Muscle of leg (tissue), 11 donors: Measurements from ENCODE around the gene UGT1A6. TPM values are rescaled to one million over a fixed set of nuclear protein-coding genes. Genes with fewer than 3 reads are reported as not detected.

Experiments
- DNase-seq: peaks from one replicate; pipeline ENCODE4 v3.0.0; 2013
- H3K27ac ChIP-seq: one replicate; pipeline ENCODE4 v1.5.1; 2013; ENCODE audit warnings: mild to moderate bottlenecking, low read length, control low read depth
- H3K27me3 ChIP-seq: one replicate; pipeline ENCODE4 v1.6.1; 2013; ENCODE audit warnings: low read length; ENCODE audit not compliant: control insufficient read depth, insufficient read depth
- H3K36me3 ChIP-seq: one replicate; pipeline ENCODE4 v1.6.1; 2013; ENCODE audit warnings: low read length; ENCODE audit not compliant: control insufficient read depth, insufficient read depth
- H3K4me1 ChIP-seq: one replicate; pipeline ENCODE4 v1.6.1; 2013; ENCODE audit warnings: low read length; ENCODE audit not compliant: control insufficient read depth, insufficient read depth
- H3K4me3 ChIP-seq: one replicate; pipeline ENCODE4 v1.5.1; 2013; ENCODE audit warnings: low read length, control low read depth
- H3K9me3 ChIP-seq: replicated peaks from 2 replicates; pipeline ENCODE4 v1.6.1; 2013; ENCODE audit warnings: low read depth, low read length; ENCODE audit not compliant: control insufficient read depth
- WGBS: methylation state at CpG from one replicate; pipeline ENCODE4 v1.1.5; 2013; ENCODE audit warnings: missing lambda C conversion rate; ENCODE audit not compliant: insufficient coverage; 5-methylcytosine and 5-hydroxymethylcytosine counted together
- polyA plus RNA-seq, 8 donors: library from polyadenylated mRNA; unstranded; fragments of 120-200 nt; gene quantifications; one replicate each; pipeline versions ENCODE4 v1.2.1 to v1.2.3, GENCODE V29; 2013; ENCODE audit warnings: inconsistent platforms in 1 of 8, low replicate concordance in 1 of 8; ENCODE audit not compliant: insufficient read length in 8 of 8, insufficient read depth in 1 of 8
- total RNA-seq: library from RNA; stranded (reverse); fragments of 120-200 nt; gene quantifications from one replicate; pipeline ENCODE4 v1.2.4, GENCODE V29; 2013

Gene UGT1A6
- total and polyA plus RNA-seq, 9 donors: 0.16 TPM; not detected in 8

- H3K4me1 ChIP-seq: no peaks in the 10 kb centered on the region
- 72% methylated on average over 11 of the region's 17 CpGs for WGBS
- DNase-seq: no peak
- H3K36me3 ChIP-seq: no peaks in the 10 kb centered on the region
- H3K27me3 ChIP-seq: no peaks in the 10 kb centered on the region
- H3K27ac ChIP-seq: no peak overlapping the region
- no peaks in the 10 kb centered on the region for H3K9me3 ChIP-seq
- no peak overlapping the region for H3K4me3 ChIP-seq
These were observed 126.2 kb downstream of the UGT1A6 start for GRCh38 chr2:233818639-233819621.

GRCh38 chr2:233819884-233820773 is 127.4 kb downstream of the UGT1A6 start:
- H3K27me3 ChIP-seq: no peaks in the 10 kb centered on the region
- DNase-seq: no peak
- 73% methylated on average over 14 of the region's 18 CpGs for WGBS
- H3K9me3 ChIP-seq: no peaks in the 10 kb centered on the region
- no peak overlapping the region for H3K4me3 ChIP-seq
- no peak overlapping the region for H3K27ac ChIP-seq
- no peaks in the 10 kb centered on the region for H3K36me3 ChIP-seq
- no peaks in the 10 kb centered on the region for H3K4me1 ChIP-seq

- no peaks in the 10 kb centered on the region for H3K4me1 ChIP-seq
- no peaks in the 10 kb centered on the region for H3K27me3 ChIP-seq
- no peak overlapping the region for H3K4me3 ChIP-seq
- no peak for DNase-seq
- 57% methylated on average over 3 of the region's 6 CpGs for WGBS
- no peaks in the 10 kb centered on the region for H3K36me3 ChIP-seq
- H3K9me3 ChIP-seq: no peaks in the 10 kb centered on the region
- no peak overlapping the region for H3K27ac ChIP-seq
These were observed 128.1 kb downstream of the UGT1A6 start for GRCh38 chr2:233820774-233821105.

- 75% methylated on average over 2 of the region's 3 CpGs for WGBS
- no peak for DNase-seq
- no peaks in the 10 kb centered on the region for H3K27me3 ChIP-seq
- no peaks in the 10 kb centered on the region for H3K36me3 ChIP-seq
- H3K9me3 ChIP-seq: no peaks in the 10 kb centered on the region
- H3K4me1 ChIP-seq: no peaks in the 10 kb centered on the region
- H3K4me3 ChIP-seq: no peak overlapping the region
- no peak overlapping the region for H3K27ac ChIP-seq
These were observed 128.5 kb downstream of the UGT1A6 start for GRCh38 chr2:233821196-233821595.

GRCh38 chr2:233821709-233822100 is 129.0 kb downstream of the UGT1A6 start:
- no peaks in the 10 kb centered on the region for H3K4me1 ChIP-seq
- no peak overlapping the region for H3K27ac ChIP-seq
- WGBS: 100% methylated on average over 3 of the region's 8 CpGs
- no peaks in the 10 kb centered on the region for H3K36me3 ChIP-seq
- DNase-seq: no peak
- no peak overlapping the region for H3K4me3 ChIP-seq
- no peaks in the 10 kb centered on the region for H3K9me3 ChIP-seq
- H3K27me3 ChIP-seq: no peaks in the 10 kb centered on the region

DNA sequence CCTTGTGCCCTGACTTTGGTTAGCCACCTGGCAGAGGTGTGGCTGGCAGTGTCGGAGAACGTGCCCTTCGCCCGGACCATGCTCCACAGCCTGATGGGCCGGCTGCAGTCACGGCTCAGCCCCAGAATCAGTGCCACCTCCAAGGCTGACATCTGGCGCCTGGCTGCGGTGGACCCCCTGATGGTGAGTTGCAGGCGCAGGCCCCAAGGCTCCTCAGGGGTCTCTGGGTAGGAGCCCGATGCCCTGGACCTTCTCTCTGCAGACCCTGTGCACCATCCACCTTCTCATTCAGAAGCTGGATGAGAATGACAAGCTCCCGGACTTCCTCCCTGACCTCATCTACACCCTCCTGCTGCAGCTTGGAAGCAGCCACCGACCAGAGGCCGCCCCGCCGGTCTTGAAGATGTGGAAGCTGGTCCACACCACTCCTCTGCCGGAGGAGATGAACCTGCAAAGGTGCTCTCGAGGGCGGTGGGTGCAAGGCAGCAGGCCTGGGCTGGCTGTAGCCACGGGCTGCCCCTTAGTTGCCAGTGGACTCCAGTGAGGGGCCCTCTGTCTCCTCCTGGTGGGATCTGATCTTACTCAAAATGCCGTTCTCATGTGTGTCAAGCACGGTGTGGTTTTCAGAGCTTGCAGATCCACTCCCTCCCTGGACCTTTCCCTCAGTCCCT is 129.5 kb downstream of the UGT1A6 start:
- no peaks in the 10 kb centered on the region for H3K27me3 ChIP-seq
- no peak overlapping the region for H3K4me3 ChIP-seq
- no peak overlapping the region for H3K27ac ChIP-seq
- H3K9me3 ChIP-seq: no peaks in the 10 kb centered on the region
- no peaks in the 10 kb centered on the region for H3K4me1 ChIP-seq
- WGBS: 88% methylated on average over 17 of the region's 21 CpGs
- DNase-seq: no peak
- no peaks in the 10 kb centered on the region for H3K36me3 ChIP-seq

Other genes with a start within 250 kb of the UGT1A6 start
- gene USP40, start 126.1 kb upstream of the UGT1A6 start, total RNA-seq: 22.5 TPM
- gene USP40, start 126.1 kb upstream of the UGT1A6 start, polyA plus RNA-seq: 10 to 100 TPM; 18.0 to 30.2 (median 21.9) TPM
- gene UGT1A8, start 75.3 kb upstream of the UGT1A6 start, total RNA-seq: not detected
- not detected for gene UGT1A8, start 75.3 kb upstream of the UGT1A6 start, polyA plus RNA-seq
- gene UGT1A10, start 56.4 kb upstream of the UGT1A6 start, total RNA-seq: not detected
- not detected for gene UGT1A10, start 56.4 kb upstream of the UGT1A6 start, polyA plus RNA-seq
- not detected for gene UGT1A9, start 21.0 kb upstream of the UGT1A6 start, total RNA-seq
- gene UGT1A9, start 21.0 kb upstream of the UGT1A6 start, polyA plus RNA-seq: not detected
- gene UGT1A7, start 11.0 kb upstream of the UGT1A6 start, total RNA-seq: not detected
- under 1 TPM in 1 of 8 donors, not detected in 7; 0.13 TPM for gene UGT1A7, start 11.0 kb upstream of the UGT1A6 start, polyA plus RNA-seq
- not detected for gene UGT1A5, start 20.0 kb downstream of the UGT1A6 start, total RNA-seq
- gene UGT1A5, start 20.0 kb downstream of the UGT1A6 start, polyA plus RNA-seq: not detected
- gene UGT1A4, start 25.8 kb downstream of the UGT1A6 start, total RNA-seq: not detected
- not detected for gene UGT1A4, start 25.8 kb downstream of the UGT1A6 start, polyA plus RNA-seq
- not detected for gene UGT1A3, start 36.2 kb downstream of the UGT1A6 start, total RNA-seq
- not detected for gene UGT1A3, start 36.2 kb downstream of the UGT1A6 start, polyA plus RNA-seq
- not detected for gene UGT1A1, start 67.4 kb downstream of the UGT1A6 start, total RNA-seq
- under 1 TPM in 4 of 8 donors, not detected in 4; 0.04 to 0.10 (median 0.08) TPM for gene UGT1A1, start 67.4 kb downstream of the UGT1A6 start, polyA plus RNA-seq
- gene MROH2A, start 85.4 kb downstream of the UGT1A6 start, total RNA-seq: not detected
- not detected for gene MROH2A, start 85.4 kb downstream of the UGT1A6 start, polyA plus RNA-seq
- 6.2 TPM for gene HJURP, start 161.6 kb downstream of the UGT1A6 start, total RNA-seq
- 10 to 100 TPM in 7 of 8 donors, 1 to 10 TPM in 1; 8.6 to 15.3 (median 12.2) TPM for gene HJURP, start 161.6 kb downstream of the UGT1A6 start, polyA plus RNA-seq
- not detected for gene TRPM8, start 224.5 kb downstream of the UGT1A6 start, total RNA-seq
- under 1 TPM in 4 of 8 donors, not detected in 4; 0.17 to 0.30 (median 0.25) TPM for gene TRPM8, start 224.5 kb downstream of the UGT1A6 start, polyA plus RNA-seq